NCI-H1694 treated with DMSO at 0.1 percent for 48 hours (cell line): ENCODE results near the gene CNTNAP2.
A peak's percentile ranks its signal among the peaks of the same experiment; 100 is the strongest.

ENCODE experiments used
- DNase-seq: peaks from one replicate; lab custom pipeline; 2025; lab: John Stamatoyannopoulos, UW

The CNTNAP2 gene

DNA sequence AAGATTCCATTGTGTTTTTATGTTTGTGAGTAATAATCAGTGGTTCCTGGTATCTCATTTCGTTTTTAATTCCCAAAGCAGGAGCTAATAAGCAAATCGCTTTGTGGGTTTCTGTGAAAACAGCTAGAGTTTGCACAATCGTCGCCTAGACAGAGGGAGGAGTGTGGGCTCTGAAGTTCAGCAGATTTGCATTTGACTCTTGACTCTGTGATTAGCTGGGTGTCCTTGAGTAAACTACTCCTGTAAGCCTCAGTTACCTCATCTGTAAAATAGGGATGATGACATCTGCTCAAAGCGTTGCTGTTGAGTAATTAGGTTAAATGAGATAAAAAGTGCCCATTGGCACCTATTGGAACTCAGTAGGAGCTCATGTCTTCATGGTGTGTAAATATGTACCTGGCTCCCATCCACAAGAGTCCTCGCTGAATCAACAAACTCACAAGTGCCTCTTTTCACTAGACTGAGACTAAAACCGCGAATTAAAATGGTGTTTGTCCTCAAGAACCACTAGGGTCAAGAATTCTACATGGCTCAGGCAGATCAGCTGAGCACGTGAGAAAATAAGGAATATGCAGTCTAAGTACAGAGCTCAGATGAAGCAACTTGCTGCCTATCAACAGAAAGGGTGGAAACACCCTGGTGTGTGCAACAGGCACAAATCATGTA lies 2088.2 kb downstream of the CNTNAP2 start:
- no peak for DNase-seq

DNA sequence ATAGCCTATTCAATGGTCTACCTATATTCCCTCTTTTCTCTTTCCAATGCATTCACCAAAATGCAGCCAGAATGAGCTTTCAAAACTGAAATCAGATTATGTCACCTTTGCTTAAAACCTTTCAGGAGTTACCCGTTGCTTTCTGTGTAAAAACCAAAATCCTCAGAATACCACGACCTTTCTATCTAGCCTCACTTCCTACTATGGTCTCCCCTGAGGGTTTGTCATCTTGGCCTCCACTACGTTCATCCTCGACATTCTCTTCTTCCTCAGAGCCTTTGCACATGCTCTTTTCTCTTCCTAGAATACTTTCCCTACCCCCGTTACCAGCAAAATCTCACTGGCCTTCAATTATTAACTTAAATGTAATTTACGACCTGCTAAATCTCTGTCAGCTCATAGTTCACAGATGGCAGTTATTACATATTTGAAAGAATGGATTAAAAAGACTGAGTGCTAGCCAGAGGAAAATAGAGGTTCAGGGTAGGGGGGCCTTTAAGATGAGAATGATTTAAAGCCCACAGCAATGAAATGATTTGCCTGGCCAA lies 2093.1 kb downstream of the CNTNAP2 start:
- no peak for DNase-seq

GRCh38 chr7:148210804-148211325 lies 2094.3 kb downstream of the CNTNAP2 start:
- no peak for DNase-seq

DNA sequence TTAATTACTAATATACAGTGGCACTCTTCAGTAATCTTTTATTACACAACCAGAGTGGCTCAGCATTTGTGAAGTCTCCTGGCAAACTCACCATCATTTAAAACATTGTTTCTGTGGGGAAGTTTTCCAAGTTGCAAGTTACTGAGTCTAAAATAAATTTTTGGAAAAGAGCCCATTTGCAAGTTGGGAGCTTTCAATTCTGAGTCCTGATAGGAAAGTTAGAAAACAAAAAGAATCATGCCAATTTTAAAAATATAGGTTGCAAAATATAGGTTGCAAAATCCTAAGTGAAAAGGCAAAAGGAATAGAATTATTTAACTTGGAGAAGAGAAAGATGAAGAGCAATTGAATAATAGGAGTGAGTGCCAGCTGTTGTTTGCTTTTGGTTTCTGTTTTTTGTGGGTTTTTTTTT lies 2095.1 kb downstream of the CNTNAP2 start:
- peak; percentile 38 for DNase-seq

DNA sequence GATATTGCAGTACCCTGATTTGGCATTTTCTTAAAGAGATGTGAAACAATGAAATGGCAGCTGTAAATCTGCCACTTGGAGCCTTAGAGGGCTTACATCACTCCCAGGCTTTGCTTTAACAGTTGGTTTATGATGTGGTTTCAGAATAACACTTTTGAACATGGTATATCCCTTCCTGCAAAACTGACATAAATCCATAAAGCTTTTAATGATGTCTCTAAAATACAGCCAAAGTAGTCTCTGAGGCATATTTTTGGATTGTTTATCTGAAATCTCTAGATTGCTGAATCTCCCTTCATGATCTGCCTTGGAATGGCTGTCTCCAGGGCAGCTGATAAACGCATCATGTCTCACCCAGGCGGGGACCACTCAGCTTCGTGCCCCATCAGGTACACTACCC lies 2096.1 kb downstream of the CNTNAP2 start:
- DNase-seq = no peak

- DNase-seq = no peak
Measured at GRCh38 chr7:148214101-148214500, 2097.5 kb downstream of the CNTNAP2 start.

GRCh38 chr7:148218603-148219002 lies 2102.0 kb downstream of the CNTNAP2 start:
- DNase-seq = no peak

GRCh38 chr7:148222721-148223120 lies 2106.1 kb downstream of the CNTNAP2 start:
- no peak for DNase-seq

DNA sequence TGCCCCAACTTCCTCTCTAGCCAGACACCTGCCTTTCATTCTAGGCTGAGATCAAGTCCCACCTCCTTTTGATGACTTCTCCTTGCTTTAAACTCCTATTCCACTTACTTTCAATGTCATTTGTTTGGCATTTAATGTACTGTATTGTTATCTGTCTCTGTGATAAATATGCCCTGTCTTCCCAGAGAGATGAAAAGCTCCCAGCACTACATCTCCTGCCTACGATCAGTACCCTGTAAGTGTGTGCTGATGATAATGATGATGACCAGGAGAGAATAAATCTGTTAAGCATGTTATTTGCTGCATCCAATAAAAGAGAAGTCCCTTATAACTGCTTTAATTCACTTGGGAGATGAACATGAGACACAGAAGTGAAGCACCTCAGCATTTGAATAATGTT lies 2106.6 kb downstream of the CNTNAP2 start:
- no peak for DNase-seq

- no peak for DNase-seq
Measured at GRCh38 chr7:148223738-148224137, 2107.1 kb downstream of the CNTNAP2 start.

DNA sequence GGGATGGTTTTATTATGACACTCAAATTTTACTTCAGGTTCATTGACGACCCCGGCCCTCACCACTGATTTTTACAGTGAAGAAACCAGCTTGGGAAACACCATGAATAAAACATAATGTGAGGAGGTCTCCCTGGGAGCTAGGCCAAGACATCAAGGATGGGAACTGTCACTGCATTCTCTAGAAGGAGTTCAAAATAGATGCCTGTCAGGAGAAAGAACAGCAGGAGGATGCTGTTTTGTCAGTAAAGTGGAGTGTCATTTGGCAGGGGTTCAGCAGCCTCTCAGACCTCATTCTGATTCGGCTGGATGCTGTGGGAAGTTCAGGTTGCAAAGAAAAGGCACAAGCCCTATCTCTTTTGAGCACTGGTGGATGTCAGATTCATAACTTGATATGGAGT lies 2113.7 kb downstream of the CNTNAP2 start:
- DNase-seq = peak; percentile 24

GRCh38 chr7:148230883-148231282 lies 2114.3 kb downstream of the CNTNAP2 start:
- no peak for DNase-seq

DNA sequence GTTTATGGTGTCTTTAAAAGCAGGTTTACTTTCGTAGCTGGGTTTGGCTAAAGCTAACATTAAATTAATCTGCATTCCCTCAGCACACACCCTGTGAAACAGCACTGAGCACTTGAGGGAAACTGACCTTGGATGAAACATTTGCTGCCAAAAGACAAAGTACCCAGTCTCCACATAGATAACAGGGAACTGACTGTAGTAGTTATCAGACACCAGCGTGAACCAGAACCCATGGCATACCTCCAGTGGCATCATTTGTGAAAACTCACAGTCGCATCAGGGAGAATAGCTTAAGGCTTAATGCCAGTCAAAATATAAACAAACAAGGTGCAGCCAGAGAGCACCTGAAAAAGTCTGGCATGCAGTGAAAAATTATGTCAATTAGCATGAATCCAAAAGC lies 2116.2 kb downstream of the CNTNAP2 start:
- no peak for DNase-seq

- no peak for DNase-seq
Measured at GRCh38 chr7:148234715-148235114, 2118.1 kb downstream of the CNTNAP2 start.

DNA sequence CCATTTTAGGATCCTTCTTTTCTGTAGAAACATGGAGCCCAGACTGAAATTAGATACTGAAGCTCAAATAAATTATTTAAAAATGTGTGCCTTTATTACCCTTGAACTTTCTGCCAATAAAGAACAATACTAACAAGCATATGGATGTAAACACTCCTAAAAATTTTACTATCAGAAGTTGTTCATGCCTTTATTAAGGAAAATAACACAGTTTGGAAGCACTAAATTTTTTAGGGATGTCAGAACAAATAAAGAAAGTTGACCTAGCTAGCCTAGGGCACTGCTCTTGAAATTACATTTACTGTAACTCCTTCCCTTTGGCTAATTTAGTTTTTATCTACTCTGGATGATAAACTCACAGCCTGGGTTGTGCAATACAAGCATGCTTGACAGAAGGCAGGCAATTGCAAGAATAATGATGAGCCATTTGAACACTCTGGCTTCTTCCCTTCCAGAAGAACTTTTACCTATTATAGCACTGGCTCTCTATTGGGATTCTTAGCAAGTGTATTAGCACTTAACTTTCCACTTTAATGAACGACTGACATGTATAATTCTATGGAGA lies 2122.2 kb downstream of the CNTNAP2 start:
- DNase-seq = no peak

- DNase-seq = no peak
Measured at GRCh38 chr7:148241700-148242293, 2125.2 kb downstream of the CNTNAP2 start.

DNA sequence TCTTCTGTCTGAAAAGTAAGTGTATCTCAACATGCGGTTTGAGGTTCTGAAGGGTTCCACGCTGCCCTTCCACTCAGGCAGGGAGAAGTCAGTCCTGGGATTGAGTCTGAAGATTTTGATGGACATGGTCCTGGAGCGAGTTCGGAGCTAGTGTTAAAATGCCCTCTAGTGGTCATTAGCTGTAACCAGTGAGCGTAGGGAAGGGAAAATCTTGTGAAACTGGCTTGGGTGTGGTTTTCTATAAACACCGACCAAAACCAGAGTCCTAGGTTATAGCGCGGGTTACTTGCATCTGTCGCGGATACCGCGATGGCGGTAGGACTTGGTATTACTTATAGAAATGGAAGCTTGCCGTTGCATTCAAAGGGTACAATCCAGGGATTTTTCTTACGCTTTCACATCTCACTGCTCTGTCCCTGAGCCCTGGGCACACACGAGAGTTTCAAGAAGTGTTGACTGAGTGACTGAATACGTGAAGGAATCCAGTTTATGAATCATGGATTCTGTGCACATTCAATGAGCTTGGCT lies 2125.8 kb downstream of the CNTNAP2 start:
- DNase-seq = peak; percentile 68

GRCh38 chr7:148245381-148245780 lies 2128.8 kb downstream of the CNTNAP2 start:
- no peak for DNase-seq

DNA sequence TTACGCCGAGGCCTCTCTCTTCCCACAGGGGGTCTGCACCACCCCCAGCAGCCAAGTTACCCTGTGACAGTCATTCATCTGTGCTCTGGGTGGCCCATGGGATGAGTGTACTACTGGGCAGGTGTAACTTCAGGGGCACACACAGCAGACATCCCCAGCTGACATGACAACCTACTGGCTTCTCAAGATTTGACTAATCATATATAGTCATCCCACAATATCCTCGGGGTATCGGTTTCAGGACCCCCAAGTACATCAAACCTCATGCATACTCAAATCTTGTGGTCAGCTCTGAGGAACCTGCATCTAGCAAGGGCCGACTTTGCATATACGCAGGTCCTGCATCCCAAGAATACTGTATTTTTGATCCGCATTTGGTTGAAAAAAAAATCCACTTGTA lies 2137.0 kb downstream of the CNTNAP2 start:
- no peak for DNase-seq

DNA sequence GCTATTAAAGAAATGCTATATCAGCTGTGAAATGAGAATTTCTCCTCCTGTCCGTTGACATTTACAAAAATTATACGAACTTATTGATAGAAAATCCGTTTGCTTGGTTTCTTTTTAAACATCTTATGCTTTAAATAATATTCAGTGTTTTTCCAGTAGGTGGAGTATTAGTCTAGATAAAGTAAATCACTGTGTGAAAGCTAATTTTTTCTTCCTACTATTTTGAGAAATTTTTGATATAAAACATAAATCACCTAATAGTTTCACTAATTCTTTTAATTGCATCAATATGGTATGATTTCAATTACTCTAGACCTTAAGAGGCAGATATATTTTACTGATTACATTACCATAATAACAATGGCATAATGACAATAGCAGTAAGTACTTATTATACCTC lies 2138.7 kb downstream of the CNTNAP2 start:
- peak; percentile 13 for DNase-seq

DNA sequence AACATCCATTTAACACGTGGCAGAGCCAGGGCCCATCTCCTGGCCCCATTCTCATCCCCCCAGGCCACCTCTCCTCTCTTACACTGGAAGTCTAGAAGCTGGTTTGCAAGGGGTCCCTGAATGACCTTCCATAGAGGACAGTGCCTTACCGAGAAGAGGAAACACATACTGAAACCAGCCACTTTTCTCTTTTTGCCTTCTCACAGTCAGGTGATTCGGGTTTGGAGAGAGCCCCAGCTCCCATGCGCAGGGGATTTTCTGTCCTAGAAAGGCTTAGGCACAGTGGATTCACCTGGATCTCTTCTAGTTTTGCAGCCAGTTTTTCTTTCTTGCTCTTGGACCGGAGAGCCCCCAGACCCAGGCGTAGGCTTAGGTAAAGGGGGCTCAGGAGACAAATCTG lies 2139.8 kb downstream of the CNTNAP2 start:
- no peak for DNase-seq

- DNase-seq = no peak
Measured at GRCh38 chr7:148260599-148260998, 2144.0 kb downstream of the CNTNAP2 start.

GRCh38 chr7:148261523-148261922 lies 2144.9 kb downstream of the CNTNAP2 start:
- no peak for DNase-seq
